Stimulated activated CD8-positive, alpha-beta memory T cell treated with anti-CD3 and anti-CD28 coated beads, Interleukin-2, amount 100 ng/mL, for 1 hour (primary cell): ENCODE results near the gene ST3GAL2.
"Not testable (repeated sequence)": the region's sequence is repeated elsewhere in the genome, so short reads cannot be mapped to it uniquely, and the experiment has no call there.

Source experiments
- DNase-seq, 2 donors: peaks; one replicate each; pipeline ENCODE4 v3.0.0-alpha.2; 2020; ENCODE audit warnings: low read depth in 2 of 2

The ST3GAL2 gene

DNA sequence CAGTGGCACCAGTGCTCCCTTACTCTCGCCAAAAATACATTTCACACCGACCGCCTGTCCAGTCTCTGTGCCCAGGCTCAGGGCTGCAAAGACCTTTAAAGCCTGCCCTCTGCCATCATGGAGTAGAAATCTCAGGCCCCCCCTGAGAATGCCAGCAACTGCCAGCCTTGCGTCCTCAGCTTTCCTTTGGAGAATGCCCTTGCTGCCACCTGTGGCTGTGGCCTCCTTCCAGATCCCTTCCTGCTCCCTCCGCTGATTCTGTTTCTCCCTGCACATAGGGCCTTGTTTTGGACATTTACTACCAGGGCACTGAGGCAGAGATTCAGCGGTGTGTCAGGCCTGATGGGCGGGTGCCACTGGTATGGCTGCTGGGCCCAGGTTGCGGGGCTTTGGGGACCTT lies 28.7 kb upstream of the ST3GAL2 start:
- no peak for DNase-seq

DNA sequence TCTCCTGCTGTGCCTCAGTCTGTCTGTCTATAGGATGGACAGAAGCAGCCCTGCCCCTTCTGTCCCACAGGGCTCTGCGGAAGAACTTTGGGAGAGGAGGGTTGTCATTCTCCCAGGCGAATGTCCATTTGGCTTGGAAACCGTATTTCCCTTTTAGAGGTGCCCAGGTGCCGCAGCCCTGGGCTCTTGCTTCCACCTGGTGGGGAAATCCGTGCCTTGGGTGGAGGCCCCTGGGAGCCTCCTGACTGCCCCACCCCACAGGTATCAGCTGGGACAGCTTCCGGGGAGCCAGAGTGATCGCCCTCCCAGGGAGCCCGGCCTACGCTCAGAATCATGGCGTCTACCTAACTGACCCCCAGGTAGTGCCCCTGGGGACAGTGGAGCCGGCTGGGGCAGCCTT lies 28.2 kb upstream of the ST3GAL2 start:
- no peak for DNase-seq

DNA sequence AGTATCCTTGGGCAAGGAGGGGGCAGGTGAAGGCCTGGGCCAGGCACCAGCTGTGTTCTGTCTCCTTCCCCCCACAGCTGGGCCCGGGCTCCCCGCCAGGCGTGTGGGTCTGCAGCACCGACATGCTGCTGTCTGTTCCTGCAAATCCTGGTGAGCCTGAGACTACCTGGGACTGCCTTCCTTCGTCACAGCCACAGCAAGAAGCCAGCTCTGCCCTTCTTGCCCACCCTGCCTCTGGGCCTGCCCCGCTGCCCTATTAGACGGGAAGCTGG lies 27.8 kb upstream of the ST3GAL2 start:
- DNase-seq: no peak

DNA sequence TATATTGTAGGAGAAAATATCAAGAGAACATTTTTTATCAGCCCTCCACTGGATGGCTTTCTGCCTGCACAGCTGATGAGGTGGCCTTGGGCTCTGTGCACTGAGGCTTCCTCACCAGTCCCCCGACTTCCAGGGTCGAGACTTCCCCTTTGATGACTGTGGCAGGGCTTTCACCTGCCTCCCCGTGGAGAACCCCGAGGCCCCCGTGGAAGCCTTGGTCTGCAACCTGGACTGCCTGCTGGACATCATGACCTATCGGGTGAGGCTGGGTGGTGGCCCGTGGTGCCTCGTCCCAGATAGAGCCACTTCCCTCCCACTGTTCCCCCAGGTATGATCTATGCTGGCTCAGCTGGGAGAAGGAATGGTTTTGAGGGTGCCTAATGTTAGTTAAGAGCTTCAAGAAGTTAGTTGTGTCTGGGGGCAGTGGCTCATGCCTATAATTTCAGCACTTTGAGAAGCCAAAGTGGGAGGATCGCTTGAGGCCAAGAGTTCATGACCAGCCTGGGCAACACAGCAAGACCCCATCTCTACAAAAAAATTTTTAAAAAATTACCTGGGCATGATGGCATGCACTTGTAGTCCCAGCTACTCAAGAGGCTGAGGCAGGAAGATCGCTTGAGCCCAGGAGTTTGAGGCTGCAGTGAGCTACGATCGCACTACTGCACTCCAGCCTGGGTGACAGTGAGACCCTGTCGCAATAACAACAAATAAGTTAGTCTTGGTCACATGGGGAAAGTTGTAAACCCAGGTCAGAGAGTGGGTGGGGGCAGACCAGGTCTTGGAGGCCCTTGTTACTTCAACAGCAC lies 27.3 kb upstream of the ST3GAL2 start:
- DNase-seq: no peak

DNA sequence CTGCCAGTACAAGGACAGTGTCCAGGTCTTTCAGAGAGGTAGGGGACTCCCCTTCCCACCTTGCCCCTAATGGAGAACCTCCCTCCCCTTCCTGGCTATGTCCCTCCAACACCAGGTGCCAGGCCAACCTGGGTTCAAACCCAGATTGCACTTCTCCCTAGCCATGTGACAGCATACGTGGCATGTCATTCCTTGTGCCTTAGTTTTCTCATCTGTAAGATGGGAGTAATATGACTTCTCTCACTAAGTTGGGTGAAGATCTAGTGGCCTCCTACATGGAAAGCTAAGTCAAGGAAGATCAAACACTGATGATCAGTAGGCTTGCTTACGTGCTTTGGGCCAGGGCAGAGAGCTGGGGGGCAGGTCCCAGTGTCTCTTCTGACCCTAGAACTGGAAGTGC lies 24.3 kb upstream of the ST3GAL2 start:
- no peak for DNase-seq

DNA sequence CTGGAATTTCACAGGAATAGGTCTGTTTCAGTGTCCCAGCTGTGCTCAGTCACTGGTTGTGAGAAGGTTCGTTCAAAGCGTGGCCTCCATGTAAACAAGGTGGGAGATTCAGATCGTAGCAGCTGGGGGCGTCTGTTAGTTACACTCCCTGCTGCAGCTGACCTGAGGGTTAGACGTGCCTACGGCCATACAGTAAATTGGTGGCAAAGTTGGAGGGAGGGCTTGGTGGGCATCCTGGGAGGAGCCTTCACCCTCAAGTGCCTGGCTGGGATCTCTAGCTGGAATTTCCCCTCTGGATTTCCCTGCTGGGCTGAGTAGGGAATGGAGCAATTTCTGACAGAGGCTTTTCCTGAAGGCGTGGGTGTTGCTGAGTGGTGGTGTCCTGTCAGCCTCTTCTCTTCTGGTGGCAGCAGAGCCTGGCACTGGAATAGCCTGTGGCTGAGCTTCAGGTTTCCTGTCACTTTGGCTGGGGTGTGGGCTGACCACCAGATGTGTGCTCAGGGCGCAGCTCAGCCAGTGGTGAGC lies 21.9 kb upstream of the ST3GAL2 start:
- no peak for DNase-seq

DNA sequence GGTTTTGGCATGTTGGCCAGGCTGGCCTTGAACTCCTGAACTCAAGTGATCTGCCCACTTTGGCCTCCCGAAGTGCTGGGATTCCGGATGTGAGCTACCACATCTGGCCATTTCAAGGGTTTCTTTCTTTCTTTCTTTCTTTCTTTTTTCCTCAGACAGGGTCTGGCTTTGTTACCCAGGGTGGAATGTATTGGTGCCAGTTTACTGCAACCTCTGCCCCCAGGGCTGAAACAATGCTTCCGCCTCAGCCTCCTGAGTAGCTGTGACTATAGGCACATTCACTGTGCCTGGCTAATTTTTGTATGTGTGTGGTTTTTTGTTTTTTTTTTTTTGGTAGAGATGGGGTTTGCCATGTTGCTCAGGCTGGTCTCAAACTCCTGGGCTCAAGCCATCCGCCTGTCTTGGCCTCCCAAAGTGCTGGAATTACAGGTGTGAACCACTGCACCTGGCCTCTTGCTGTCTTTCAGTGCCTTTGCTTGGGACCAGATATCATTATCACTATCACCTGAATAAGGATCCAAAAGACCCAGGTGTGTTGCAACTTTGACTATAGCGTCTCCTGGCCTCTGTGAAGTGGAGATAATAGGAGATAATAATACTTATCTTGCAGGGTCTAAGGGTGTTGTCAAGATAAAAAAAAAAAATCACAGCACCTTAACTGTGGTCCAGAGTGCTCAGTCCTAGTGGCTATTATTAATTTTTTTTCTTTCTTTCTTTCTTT lies 18.7 kb upstream of the ST3GAL2 start:
- no peak for DNase-seq

DNA sequence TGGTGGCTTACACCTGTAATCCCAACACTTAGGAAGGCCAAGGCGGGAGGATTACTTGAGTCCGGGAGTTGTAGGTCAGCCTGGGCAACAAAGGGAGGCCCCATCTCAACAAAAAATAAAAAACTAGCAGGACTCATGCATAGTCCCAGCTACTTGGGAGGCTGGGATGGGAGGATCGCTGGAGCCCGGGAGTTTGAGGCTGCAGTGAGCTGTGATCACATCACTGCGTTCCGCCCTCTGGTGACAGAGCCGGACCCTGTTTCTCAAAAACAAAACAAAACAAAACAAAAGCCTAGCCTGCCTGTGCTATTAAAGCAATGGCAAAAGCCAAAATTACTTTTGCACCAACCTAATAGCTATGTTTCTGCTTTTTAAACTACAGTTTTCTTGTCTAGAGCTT lies 17.0 kb upstream of the ST3GAL2 start:
- no peak for DNase-seq

DNA sequence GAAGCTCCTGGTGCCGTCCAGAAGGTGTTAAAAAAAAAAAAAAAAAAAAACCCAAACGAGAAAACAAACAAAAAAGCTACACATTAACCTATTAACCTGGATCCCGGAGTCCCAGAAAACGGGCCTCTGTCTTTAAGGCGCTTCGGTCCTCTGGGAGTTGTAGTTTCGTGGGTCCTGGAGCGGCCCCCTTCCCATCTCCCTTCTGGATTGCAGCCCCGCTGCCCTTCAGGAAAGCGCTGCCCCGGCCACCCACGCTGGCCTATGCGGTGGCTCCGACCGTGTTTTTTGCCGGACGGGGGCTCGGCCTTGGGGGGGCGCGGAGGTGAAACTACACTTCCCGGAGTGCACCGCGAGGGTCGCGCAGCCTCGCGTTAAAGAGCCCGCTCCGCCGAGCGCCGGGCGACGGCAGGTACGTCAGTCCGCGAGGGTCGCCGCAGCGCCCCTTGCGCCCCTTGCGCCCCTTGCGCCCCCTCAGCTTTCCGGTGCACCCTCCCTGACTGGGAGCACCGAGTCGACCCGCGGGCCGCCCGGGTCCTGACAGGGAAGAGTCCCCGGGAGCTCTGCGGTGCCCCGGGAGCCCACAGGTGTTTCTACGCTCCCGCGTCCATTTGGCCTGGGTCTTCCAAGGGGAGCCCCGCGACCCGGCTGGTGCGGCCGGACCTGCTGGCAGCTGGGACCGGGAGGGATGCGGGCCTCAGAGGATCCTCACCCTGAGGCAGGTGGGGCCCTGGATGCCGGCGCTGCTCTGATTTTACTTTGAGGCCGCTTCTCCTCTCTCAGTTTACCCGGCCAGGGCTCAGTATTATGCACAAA lies 15.5 kb upstream of the ST3GAL2 start, which contains the start of gene FCSK:
Gene FCSK (plus strand): TSS at position 374 of the 813 bp plus-strand sequence. CDS start 8,596 bp downstream, outside the sequence.
- DNase-seq: peak; percentile 37 to 46

DNA sequence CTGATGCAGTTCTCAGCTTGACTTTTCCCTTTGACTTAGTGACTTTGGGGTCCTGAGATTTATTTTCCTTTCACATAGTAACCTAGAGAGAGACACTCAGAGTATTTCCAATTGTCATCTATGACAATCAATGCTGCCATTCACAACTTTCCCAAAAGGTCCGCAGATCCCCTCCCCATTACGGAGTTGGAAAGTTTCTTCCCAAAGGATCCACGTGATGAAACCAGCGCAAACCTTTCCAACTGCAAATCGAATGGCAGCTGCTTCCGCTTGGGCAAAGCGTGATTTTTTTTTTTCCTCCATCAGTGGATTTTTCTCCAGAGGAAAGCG lies 15.0 kb upstream of the ST3GAL2 start:
- DNase-seq: no peak

DNA sequence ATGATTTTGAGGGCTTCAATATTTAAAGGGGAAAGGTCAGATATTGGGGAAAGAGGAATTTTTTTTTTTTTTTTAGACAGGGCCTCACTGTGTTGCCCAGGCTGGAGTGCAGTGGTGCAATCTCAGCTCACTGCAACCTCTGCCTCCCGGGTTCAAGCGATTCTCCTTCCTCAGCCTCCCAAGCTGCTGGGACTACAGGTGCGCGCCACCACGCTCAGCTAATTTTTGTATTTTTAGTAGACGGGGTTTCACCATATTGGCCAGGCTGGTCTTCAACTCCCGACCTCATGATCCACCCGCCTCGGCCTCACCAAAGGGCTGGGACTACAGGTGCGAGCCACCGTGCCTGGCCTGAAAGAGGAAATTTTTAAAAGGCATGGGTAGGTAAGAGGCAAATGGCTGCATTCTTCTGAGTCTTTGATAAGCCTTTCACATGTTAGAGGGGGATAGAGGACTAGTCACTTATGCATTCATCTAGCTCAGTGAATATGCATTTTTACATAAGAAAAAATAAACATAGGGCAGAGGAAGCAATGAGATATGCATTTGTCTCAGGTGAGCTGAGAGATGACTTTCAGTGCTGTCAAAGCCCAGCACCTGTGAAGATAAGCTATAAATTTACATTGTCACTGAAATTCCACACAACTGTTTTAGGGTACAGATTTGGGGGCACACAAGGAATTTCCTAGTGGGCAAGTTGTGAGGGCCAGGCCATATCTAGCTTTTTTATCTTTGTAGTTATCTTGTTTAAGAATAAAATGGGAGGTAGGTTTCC lies 14.4 kb upstream of the ST3GAL2 start:
- DNase-seq: no peak

DNA sequence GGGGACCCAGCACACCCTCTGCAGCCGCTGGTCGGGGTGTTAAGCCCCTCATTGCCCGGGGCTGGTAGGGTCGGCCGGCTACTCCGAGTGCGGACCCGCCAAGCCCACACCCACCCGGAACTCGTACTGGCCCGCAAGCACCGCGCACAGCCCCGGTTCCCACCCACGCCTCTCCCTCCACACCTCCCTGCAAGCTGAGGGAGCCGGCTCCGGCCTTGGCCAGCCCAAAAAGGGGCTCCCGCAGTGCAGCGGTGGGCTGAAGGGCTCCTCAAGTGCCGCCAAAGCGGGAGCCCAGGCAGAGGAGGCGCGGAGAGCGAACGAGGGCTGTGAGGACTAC lies 12.1 kb upstream of the ST3GAL2 start:
- not testable (repeated sequence) for DNase-seq

DNA sequence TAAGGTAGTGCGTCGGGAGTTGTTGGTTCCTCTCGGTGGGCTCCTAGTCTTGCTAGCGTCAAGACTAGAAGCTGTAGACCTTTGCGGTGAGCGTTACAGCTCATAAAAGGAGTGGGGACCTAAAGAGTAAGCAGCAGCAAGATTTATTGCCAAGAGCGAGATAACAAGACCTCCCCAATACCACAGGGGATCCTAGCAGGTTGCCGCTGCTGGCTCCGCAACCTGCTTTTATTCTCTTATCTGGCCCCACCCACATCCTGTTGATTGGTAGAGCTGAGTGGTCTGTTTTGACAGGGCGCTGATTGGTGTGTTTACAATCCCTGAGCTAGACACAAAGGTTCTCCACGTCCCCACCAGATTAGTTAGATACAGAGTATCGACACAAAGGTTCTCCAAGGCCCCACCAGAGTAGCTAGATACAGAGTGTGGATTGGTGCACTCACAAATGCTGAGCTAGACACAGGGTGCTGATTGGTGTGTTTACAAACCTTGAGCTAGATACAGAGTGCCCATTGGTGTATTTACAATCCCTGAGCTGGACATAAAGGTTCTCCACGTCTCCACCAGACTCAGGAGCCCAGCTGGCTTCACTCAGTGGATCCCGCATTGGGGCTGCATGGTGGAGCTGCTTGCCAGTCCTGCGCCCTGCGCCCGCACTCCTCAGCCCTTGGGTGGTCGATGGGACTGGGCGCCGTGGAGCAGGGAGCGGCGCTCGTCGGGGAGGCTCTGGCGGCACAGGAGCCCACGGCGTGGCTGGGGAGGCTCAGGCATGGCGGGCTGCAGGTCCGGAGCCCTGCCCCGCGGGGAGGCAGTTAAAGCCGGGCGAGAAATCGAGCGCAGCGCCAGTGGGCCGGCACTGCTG lies 11.5 kb upstream of the ST3GAL2 start:
- not testable (repeated sequence) for DNase-seq

DNA sequence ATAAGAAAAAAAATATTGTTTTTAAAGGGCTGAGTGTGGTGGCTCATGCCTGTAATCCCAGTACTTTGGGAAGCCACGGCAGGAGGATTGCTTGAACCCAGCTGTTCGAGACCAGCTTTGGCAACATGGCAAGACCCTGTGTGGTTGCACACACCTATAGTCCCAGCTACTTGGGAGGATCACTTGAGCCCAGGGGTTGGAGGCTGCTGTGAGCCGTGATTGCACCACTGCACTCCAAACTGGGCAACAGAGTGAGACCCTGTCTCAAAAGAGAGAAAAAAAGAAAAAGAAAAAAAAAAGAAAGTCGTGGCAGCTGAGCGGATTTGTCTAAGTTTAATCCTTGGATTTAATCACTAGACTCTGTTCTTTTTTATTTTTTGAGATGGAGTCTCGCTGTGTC lies 9.2 kb upstream of the ST3GAL2 start:
- no peak for DNase-seq

DNA sequence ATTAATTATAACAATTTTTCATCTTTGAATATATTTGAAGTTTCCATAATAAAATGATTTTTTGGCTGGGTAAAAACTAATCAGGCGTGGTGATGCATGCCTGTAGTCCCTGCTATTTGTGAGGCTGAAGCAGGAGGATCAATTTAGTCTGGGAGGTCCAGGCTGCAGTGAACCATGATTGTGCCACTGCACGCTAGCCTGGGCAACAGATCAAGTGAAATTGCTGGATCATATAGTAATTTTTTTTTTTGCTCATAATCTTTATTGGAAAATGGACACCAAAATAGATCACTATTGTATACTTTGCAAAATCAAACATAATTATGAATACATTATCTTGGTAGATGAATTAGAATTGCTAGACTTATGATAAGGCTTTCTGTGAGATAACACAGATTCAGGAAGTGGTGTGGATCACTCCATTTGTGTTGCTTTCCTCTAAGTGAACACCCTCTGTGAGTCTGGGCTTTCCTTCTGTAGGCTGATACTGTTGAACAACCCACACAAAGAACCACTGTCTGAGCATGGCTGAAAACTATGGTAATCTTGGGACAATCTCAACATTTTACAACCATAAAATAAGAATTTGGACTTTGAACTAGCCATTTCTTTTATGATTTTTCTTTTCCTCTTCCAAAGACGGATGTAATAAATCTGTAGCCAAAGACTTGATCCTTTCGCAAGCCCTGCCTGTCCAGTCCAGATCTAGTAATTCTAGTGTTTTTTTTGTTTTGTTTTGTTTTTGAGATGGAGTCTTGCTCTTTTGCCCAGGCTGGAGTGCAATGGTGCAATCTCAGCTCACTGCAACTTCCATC lies 5.6 kb upstream of the ST3GAL2 start:
- no peak for DNase-seq

DNA sequence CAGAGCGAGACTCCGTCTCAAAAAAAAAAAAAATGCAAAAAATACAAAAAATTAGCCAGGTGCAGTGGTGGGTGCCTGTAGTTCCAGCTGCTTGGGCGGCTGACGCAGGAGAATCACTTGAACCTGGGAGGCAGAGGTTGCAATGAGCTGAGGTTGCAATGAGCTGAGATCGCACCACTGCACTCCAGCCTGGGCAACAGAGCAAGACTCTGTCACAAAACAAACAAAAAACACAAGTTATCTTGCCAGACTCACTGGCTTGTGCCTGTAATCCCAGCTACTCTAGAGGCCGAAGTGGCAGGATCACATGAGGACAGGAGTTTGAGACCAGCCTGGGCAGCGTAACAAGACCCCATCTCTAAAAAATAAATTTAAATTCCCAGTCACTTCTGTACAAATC lies 3.4 kb upstream of the ST3GAL2 start:
- DNase-seq: no peak

DNA sequence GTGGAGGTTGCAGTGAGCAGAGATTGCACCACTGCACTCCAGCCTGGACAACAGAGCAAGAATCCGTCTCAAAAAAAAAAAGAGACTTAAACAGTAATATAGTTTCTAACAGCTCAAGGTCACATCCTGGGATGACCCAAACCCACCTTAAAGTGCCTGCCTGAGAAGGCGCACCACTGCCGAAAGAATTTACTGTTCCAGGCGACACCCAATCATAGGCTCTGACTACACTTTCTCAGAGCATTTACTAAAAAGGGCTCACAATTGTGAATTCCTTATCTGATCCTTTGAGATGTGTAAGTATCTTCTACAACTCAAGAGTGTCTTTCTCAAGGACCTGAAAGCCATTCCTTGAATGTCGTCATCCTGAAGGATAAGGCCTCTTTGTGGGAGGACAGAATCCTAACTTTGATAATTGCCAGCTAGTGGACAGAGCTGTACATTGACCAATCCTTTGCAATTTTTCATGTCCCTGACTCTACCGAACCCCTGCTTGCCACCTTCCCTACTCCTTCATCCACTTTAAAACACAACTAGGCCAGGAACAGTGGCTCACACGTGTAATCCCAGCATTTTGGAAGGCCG lies 2.6 kb upstream of the ST3GAL2 start:
- no peak for DNase-seq

DNA sequence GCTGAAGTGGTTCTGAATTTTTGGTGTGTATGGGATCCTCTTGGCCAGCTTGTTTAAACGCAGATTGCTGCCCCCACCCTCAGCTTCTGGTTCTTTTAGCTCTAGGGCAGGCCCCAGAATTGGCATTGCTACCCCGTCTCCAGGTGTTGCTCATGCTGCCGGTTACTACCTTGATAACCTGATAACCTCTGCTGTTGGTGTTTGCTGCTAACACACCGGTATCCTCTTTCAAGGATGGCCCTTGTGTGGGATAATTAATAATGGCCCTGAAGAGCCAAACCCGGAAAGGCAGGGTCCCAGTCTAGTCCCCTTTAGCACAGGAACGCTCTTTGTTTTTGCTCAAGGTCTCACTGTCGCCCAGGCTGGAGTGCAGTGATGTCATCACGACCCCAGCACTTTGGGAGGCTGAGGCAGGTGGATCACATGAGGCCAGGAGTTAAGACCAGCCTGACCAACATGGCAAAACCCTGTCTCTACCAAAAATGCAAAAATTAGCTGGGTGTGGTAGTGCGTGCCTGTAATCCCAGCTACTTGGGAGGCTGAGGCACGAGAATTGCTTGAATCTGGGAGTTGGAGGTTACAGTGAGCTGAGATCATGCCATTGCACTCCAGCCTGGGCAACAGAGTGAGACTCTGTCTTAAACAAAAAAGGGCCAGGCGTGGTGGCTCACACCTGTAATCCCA lies 1.3 kb upstream of the ST3GAL2 start:
- no peak for DNase-seq

DNA sequence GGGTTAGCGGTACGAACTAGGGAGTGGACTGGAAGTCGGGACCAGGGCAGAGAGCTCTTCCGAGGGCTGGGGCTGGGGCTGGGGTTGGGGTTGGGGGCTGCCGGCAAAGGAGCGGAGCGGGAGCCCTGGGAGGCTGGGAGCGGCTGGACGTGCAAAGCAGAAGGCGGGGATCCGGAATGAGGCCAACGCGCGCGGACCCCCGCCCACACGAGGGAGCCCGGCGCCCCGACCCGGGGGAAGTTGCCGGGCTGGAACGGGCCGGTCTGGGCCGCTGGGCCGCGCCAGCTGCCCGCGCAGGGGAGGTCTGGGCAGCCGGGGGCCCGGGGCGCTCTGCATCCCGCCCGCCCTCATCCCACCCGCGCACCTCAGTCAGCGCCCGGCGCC lies 323 bp downstream of the ST3GAL2 start:
- no peak for DNase-seq
